Calu3 (cell line): ENCODE results near the gene LTBP2. TPM values are rescaled to one million over a fixed set of nuclear protein-coding genes. Genes with fewer than 3 reads are reported as not detected.

Experiments used
- BruUV-seq: library from RNA; stranded (reverse); fragments of 400-500 nt; replicated peaks from 2 replicates; lab custom pipeline; 2021; lab: Mats Ljungman, UMichigan
- CTCF ChIA-PET: fragments of 300-600 bp; sonication (Branson Sonifier 250); formaldehyde crosslinking; loops from one replicate; lab custom pipeline; 2022; ENCODE audit warnings: antibody characterized with exemption; lab: Charles Lee
- DNase-seq: peaks from one replicate; pipeline ENCODE4 v3.0.0; 2022
- H3K27ac Mint-ChIP-seq: one replicate; pipeline ENCODE4 v1.8.0; 2022; ENCODE audit warnings: mixed read lengths; ENCODE audit not compliant: unreplicated experiment
- H3K27me3 Mint-ChIP-seq: one replicate; pipeline ENCODE4 v1.8.0; 2022; ENCODE audit warnings: mixed read lengths; ENCODE audit not compliant: unreplicated experiment
- H3K36me3 Mint-ChIP-seq: one replicate; pipeline ENCODE4 v1.8.0; 2022; ENCODE audit warnings: mild to moderate bottlenecking, moderate library complexity, mixed read lengths; ENCODE audit not compliant: insufficient read depth, unreplicated experiment
- H3K4me1 Mint-ChIP-seq: one replicate; pipeline ENCODE4 v1.8.0; 2022; ENCODE audit warnings: mild to moderate bottlenecking, low read depth, mixed read lengths; ENCODE audit not compliant: unreplicated experiment
- H3K4me3 Mint-ChIP-seq: one replicate; pipeline ENCODE4 v1.8.0; 2022; ENCODE audit warnings: mild to moderate bottlenecking, low read depth, moderate library complexity, mixed read lengths; ENCODE audit not compliant: unreplicated experiment
- H3K9me3 Mint-ChIP-seq: one replicate; pipeline ENCODE4 v1.8.0; 2022; ENCODE audit warnings: low read depth, mixed read lengths; ENCODE audit not compliant: unreplicated experiment
- intact Hi-C: fragments of 100-400 bp; cut with micrococcal nuclease; formaldehyde crosslinking; loops from one replicate; pipeline ENCODE4 v1.10.0; 2022; ENCODE audit not compliant: unreplicated experiment
- total RNA-seq: library from RNA; stranded (reverse); gene quantifications from 2 replicates; pipeline ENCODE4 v1.2.3, GENCODE V29; 2022
- TF ChIP-seq, protein P1 (sequence below): fragments of 200-600 bp; IDR thresholded peaks from one replicate; pipeline ENCODE4 v1.8.0; 2022; ENCODE audit warnings: antibody characterized with exemption; ENCODE audit not compliant: unreplicated experiment

Gene LTBP2
- total RNA-seq, 1 experiment from 2014 or later = 4.3 TPM

DNA sequence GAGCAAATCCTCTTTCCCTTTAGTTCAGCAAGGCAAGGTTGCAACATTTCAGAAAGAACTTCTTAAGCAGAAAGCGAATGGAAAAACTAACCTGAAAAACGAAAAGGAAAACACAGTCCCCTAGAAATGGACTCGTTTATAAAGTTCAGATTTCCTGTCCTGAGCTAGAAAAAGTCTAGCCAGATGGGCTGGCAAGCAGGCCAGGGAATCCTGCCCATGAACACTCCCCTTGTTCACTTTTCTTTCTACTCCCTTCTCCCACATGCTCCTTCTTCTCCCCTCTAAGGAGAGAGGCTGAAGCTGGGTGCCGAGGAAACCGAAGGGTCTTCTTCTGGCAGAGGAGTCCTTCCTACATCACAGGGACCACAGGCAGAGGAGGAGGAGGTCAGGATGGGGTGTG is 27.1 kb downstream of the LTBP2 start:
- Mint-ChIP-seq H3K4me3 (no peak overlapping the region), H3K36me3 (no peaks in the 10 kb centered on the region), H3K27ac (no peak overlapping the region), H3K9me3 (no peaks in the 10 kb centered on the region), H3K27me3 (no peaks in the 10 kb centered on the region), H3K4me1 (peaks cover 6% of the 10 kb centered on the region)
- CTCF ChIA-PET = no interaction called here
- intact Hi-C loops = no loop called here
- TF ChIP-seq, protein P1, sequence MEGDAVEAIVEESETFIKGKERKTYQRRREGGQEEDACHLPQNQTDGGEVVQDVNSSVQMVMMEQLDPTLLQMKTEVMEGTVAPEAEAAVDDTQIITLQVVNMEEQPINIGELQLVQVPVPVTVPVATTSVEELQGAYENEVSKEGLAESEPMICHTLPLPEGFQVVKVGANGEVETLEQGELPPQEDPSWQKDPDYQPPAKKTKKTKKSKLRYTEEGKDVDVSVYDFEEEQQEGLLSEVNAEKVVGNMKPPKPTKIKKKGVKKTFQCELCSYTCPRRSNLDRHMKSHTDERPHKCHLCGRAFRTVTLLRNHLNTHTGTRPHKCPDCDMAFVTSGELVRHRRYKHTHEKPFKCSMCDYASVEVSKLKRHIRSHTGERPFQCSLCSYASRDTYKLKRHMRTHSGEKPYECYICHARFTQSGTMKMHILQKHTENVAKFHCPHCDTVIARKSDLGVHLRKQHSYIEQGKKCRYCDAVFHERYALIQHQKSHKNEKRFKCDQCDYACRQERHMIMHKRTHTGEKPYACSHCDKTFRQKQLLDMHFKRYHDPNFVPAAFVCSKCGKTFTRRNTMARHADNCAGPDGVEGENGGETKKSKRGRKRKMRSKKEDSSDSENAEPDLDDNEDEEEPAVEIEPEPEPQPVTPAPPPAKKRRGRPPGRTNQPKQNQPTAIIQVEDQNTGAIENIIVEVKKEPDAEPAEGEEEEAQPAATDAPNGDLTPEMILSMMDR = no peak
- BruUV-seq = no TSS peak
- no peak for DNase-seq

DNA sequence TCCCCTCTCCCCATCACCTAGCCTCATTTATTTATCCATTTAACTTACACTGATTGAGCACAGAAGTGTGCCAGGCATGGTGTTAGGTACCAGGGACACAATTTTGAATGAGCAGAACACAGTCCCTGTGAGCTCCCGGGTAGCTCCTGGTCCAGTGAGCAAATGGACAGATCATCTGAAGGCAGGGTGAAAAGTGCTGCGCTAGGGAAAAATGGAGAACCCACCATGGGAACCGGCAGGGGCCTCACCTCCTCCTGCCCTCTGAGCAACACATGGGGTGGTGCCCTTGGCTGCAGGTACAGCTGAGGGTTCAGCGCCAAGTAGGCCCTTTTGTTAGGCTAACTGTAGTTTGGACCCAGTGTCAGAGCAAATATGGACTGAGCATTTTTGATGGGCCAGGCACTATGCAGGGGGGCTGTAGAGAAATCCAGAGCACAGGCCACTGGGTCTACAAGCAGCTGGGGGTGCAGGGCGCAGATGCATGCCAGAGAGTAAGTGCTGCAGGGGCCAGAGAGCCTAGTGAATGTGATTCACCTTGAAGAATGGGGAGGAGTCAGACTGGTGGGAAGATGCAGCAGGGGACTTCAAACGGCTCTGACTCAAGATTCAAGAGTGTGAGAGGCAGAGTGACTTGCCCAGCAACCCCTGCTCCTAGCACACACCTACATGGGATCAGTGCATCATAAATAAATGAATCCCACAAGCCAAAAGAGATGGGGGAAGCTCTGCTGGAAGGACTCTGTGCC is 28.2 kb downstream of the LTBP2 start:
- intact Hi-C loops = no loop called here
- TF ChIP-seq, protein P1 = no peak
- Mint-ChIP-seq H3K4me3 (no peak overlapping the region), H3K9me3 (no peaks in the 10 kb centered on the region), H3K36me3 (no peaks in the 10 kb centered on the region), H3K4me1 (peaks cover 14% of the 10 kb centered on the region), H3K27ac (no peak overlapping the region), H3K27me3 (no peaks in the 10 kb centered on the region)
- CTCF ChIA-PET = no interaction called here
- BruUV-seq = no TSS peak
- no peak for DNase-seq

DNA sequence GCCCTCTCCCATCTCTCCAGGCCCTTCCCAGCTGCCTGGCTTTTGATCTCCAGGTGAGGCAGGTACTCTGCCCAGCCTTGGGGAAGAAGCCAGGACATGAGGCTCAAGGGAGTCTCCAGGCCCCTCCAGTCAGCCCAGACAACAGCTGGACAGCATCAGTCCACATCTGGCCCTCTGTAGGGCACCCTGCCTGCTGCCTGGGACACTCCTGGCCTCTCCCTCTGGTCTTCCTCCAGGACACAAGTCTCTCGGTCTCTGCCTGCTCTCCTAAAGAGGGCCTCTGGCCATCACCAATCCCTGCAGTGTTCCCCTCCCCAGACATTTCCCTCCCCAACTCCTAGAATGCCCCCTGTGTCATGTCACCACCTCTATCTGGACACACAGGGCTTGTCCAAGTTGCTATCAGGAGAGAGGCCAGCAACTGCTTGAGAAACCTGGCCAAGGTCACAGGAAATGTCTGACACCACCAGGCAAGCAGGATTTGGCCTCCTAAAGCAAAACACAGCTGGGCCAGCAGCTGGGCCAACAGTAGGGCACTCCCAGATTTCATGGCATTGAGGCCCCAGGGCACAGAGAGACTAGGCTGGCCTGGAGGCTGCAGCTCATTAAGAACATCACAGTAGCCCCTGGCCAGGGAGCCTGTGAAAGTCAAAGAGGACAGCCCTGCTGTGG is 29.0 kb downstream of the LTBP2 start:
- Mint-ChIP-seq H3K36me3 (no peaks in the 10 kb centered on the region), H3K4me1 (peaks cover 14% of the 10 kb centered on the region), H3K9me3 (no peaks in the 10 kb centered on the region), H3K27me3 (no peaks in the 10 kb centered on the region), H3K27ac (no peak overlapping the region), H3K4me3 (no peak overlapping the region)
- no TSS peak for BruUV-seq
- CTCF ChIA-PET = no interaction called here
- TF ChIP-seq, protein P1 = no peak
- no peak for DNase-seq
- intact Hi-C loops = no loop called here

DNA sequence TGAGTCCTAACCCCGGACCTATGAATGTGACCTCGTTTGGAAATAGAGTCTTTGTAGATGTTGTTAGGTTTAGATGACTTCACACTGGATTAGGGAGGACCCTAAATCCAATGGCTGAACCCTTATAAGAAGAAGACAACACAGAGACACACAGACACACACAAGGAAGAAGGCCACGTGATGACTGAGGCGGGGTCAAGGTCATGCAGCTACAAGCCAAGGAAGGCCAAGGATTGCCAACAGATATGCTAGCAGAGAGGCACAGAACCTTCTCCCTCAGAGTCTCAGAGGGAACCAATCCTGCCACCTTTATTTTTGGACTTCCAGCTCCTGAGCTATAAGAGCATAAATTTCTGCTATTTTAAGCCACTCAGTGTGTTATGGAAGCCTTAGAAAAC is 31.8 kb downstream of the LTBP2 start:
- BruUV-seq = no TSS peak
- Mint-ChIP-seq H3K4me3 (no peak overlapping the region), H3K27me3 (no peaks in the 10 kb centered on the region), H3K4me1 (peaks cover 14% of the 10 kb centered on the region), H3K27ac (peak overlapping the region; percentile 33), H3K36me3 (no peaks in the 10 kb centered on the region), H3K9me3 (no peaks in the 10 kb centered on the region)
- CTCF ChIA-PET = interaction anchor here (0.5 to 1.0 kb wide), 2 partner anchors 39 to 323 kb away, joined by 3 to 4 read pairs; no protein-coding TSS in a partner anchor
- no peak for DNase-seq
- TF ChIP-seq, protein P1 = no peak
- intact Hi-C loops = no loop called here
